GM12878 (cell line): Measurements from ENCODE around the gene PSAP. TPM values are rescaled to one million over a fixed set of nuclear protein-coding genes. Genes with fewer than 3 reads are reported as not detected.

Source experiments
- ATAC-seq: fragments of 200-7000 bp; cut with Tn5 transposase; 3 replicates; pipeline ENCODE4 v1.9.1; 2020; ENCODE audit warnings: mild to moderate bottlenecking, moderate library complexity
- BruUV-seq: library from RNA; stranded (reverse); fragments of 400-500 nt; replicated peaks from 2 replicates; lab custom pipeline; 2021; lab: Mats Ljungman, UMichigan
- CTCF ChIA-PET: fragments of 300-600 bp; sonication (Branson Sonifier 250); formaldehyde crosslinking; extraction: SDS; loops from one replicate; lab custom pipeline; 2021; ENCODE audit warnings: inconsistent platforms; lab: Yijun Ruan, JAX
- POLR2A ChIA-PET: fragments of 350-600 bp; formaldehyde crosslinking; extraction: SDS; loops from one replicate; lab custom pipeline; 2021; ENCODE audit warnings: inconsistent platforms; lab: Charles Lee
- RAD21 ChIA-PET: fragments of 300-600 bp; sonication (Branson Sonifier 250); formaldehyde crosslinking; loops from one replicate; lab custom pipeline; 2023; ENCODE audit warnings: antibody characterized with exemption; ENCODE audit not compliant: unreplicated experiment; lab: Charles Lee
- SMC1A ChIA-PET: fragments of 300-600 bp; sonication (Branson Sonifier 250); formaldehyde crosslinking; loops from one replicate; lab custom pipeline; 2023; ENCODE audit not compliant: unreplicated experiment, uncharacterized antibody; lab: Charles Lee
- DNase-seq: peaks from one replicate; pipeline ENCODE4 v3.0.0-alpha.2; 2011; ENCODE audit warnings: low read depth, low spot score
- FAIRE-seq: peaks from 3 replicates; lab custom pipeline; 2011; peaks lifted over from hg19 to GRCh38; lab: Jason Lieb, UNC
- H2AFZ ChIP-seq: 2 replicates; pipeline ENCODE4 v1.6.0; 2011; ENCODE audit warnings: low read depth, low read length, control low read depth; ENCODE audit not compliant: control insufficient read depth
- H3K27ac ChIP-seq: 2 replicates; pipeline ENCODE4 v1.5.1; 2011; ENCODE audit warnings: control low read depth; ENCODE audit not compliant: control insufficient read depth, insufficient read depth
- H3K27me3 ChIP-seq, 2 experiments: replicated peaks in 1 of 2; 2 replicates each; pipeline versions ENCODE4 v1.6.0 to v1.6.1; 2011; ENCODE audit warnings: low read length in 1 of 2; ENCODE audit not compliant: control insufficient read depth in 2 of 2, insufficient read depth in 2 of 2
- H3K36me3 ChIP-seq, 2 experiments: 2 replicates each; pipeline ENCODE4 v1.5.1; 2011; ENCODE audit warnings: low read length in 1 of 2; ENCODE audit not compliant: control insufficient read depth in 2 of 2, insufficient read depth in 2 of 2
- H3K4me1 ChIP-seq: 2 replicates; pipeline ENCODE4 v1.6.1; 2011; ENCODE audit warnings: mild to moderate bottlenecking, low read length, moderate library complexity, mixed read lengths; ENCODE audit not compliant: control insufficient read depth, insufficient read depth
- H3K4me2 ChIP-seq: 2 replicates; pipeline ENCODE4 v1.6.0; 2011; ENCODE audit warnings: control low read depth; ENCODE audit not compliant: control insufficient read depth, insufficient read depth
- H3K4me3 ChIP-seq: fragments of 200-600 bp; sonication (generic); 2 replicates; pipeline ENCODE4 v1.5.1; 2016
- H3K79me2 ChIP-seq: 2 replicates; pipeline ENCODE4 v1.6.0; 2011; ENCODE audit warnings: low read length; ENCODE audit not compliant: control insufficient read depth, insufficient read depth
- H3K9ac ChIP-seq: 2 replicates; pipeline ENCODE4 v1.8.0; 2011; ENCODE audit warnings: low read length, control low read depth, mixed read lengths; ENCODE audit not compliant: control insufficient read depth, insufficient read depth
- H3K9me3 ChIP-seq: replicated peaks from 3 replicates; pipeline ENCODE4 v1.5.1; 2011; ENCODE audit warnings: mild to moderate bottlenecking, low read length; ENCODE audit not compliant: control insufficient read depth, insufficient read depth
- H4K20me1 ChIP-seq: 2 replicates; pipeline ENCODE4 v1.6.0; 2011; ENCODE audit not compliant: control insufficient read depth, insufficient read depth
- BACH1 ChIP-seq: fragments of 450-650 bp; IDR thresholded peaks from 2 replicates; pipeline ENCODE4 v1.6.1; 2017; ENCODE audit warnings: mild to moderate bottlenecking, borderline replicate concordance
- BHLHE40 ChIP-seq, 2 experiments: fragments of 450-650 bp in 1 of 2; IDR thresholded peaks; 2 replicates each; pipeline ENCODE4 v1.6.1; 2011 to 2017; ENCODE audit warnings: low read depth in 2 of 2, borderline replicate concordance in 1 of 2, improper control_type of control experiment in 1 of 2, low read length in 1 of 2, mild to moderate bottlenecking in 1 of 2
- ESRRA ChIP-seq: IDR thresholded peaks from 2 replicates; pipeline ENCODE4 v1.6.1; 2012; ENCODE audit warnings: mild to moderate bottlenecking, low read length, improper control_type of control experiment
- KDM1A ChIP-seq: fragments of 200-600 bp; sonication (generic); IDR thresholded peaks from 2 replicates; pipeline ENCODE4 v1.6.1; 2016; ENCODE audit warnings: borderline replicate concordance
- MYB ChIP-seq: fragments of 150-350 bp; IDR thresholded peaks from 2 replicates; pipeline ENCODE4 v1.6.1; 2014; ENCODE audit warnings: mild to moderate bottlenecking, low read depth, low read length, borderline replicate concordance
- PML ChIP-seq: IDR thresholded peaks from 2 replicates; pipeline ENCODE4 v1.6.1; 2012; ENCODE audit warnings: low read length, inconsistent platforms
- POU2F2 ChIP-seq: IDR thresholded peaks from 3 replicates; pipeline ENCODE4 v1.6.1; 2011; ENCODE audit warnings: low read depth, mild to moderate bottlenecking, low read length, borderline replicate concordance
- RBBP5 ChIP-seq: fragments of 200-600 bp; sonication (generic); conservative IDR thresholded peaks from 2 replicates; pipeline ENCODE4 v1.6.1; 2016
- SUZ12 ChIP-seq: fragments of 200-600 bp; sonication (generic); IDR thresholded peaks from one replicate; pipeline ENCODE4 v1.6.1; 2018; ENCODE audit warnings: antibody characterized with exemption, mild to moderate bottlenecking; ENCODE audit not compliant: unreplicated experiment
- TBL1XR1 ChIP-seq: IDR thresholded peaks from 2 replicates; pipeline ENCODE4 v1.6.1; 2012; ENCODE audit warnings: low read depth, low read length, improper control_type of control experiment
- TCF12 ChIP-seq: IDR thresholded peaks from 2 replicates; pipeline ENCODE4 v1.6.1; 2011; ENCODE audit warnings: low read depth, mild to moderate bottlenecking, low read length
- YBX1 ChIP-seq: fragments of 450-650 bp; IDR thresholded peaks from 2 replicates; pipeline ENCODE4 v1.6.1; 2016; ENCODE audit warnings: antibody characterized with exemption
- ZSCAN29 ChIP-seq: fragments of 450-650 bp; IDR thresholded peaks from 2 replicates; pipeline ENCODE4 v1.6.1; 2017; ENCODE audit warnings: mild to moderate bottlenecking, moderate library complexity
- WGBS: methylation state at CpG from one replicate; pipeline ENCODE4 v1.1.6; 2016; ENCODE audit warnings: low lambda C conversion rate; ENCODE audit not compliant: insufficient replicate concordance, insufficient coverage; ENCODE audit errors: missing lambda C conversion rate; 5-methylcytosine and 5-hydroxymethylcytosine counted together
- in situ Hi-C: fragments of 300-500 bp; cut with MboI; formaldehyde crosslinking; loops from 9 replicates; pipeline ENCODE4 v1.14.3; 2018; ENCODE audit warnings: mixed read lengths
- intact Hi-C: fragments of 100-400 bp; cut with micrococcal nuclease; formaldehyde crosslinking; loops from one replicate; pipeline ENCODE4 v1.14.2; 2022; ENCODE audit not compliant: unreplicated experiment
- polyA plus RNA-seq, 11 experiments: library from polyadenylated mRNA; depleted of rRNA in 4 of 11; unstranded in 6 of 11; stranded (reverse) in 5 of 11; fragments of >200 nt; fragmentation: Nextera tagmentation in 4 of 11; fragmentation: Illumina TruSeq in 1 of 11; extraction: Ambion mirVana in 4 of 11; extraction: Trizol in 1 of 11; gene quantifications; 1 replicate in 1 of 11; 2 replicates in 10 of 11; pipeline versions ENCODE4 v1.2.1 to v1.2.3, GENCODE V29; 2011 to 2016; ENCODE audit warnings: inconsistent platforms in 2 of 11, missing spikeins in 2 of 11, low read depth in 1 of 11
- total RNA-seq, 4 experiments: library from RNA; depleted of rRNA in 3 of 4; stranded (reverse); fragments of >200 nt in 3 of 4; fragmentation: Illumina TruSeq in 1 of 4; extraction: Trizol in 1 of 4; gene quantifications; 2 replicates each; pipeline versions ENCODE4 v1.2.1 to v1.2.3, GENCODE V29; 2013 to 2021
- TF ChIP-seq, protein P1 (sequence below): fragments of 450-650 bp; conservative IDR thresholded peaks from 2 replicates; pipeline ENCODE4 v1.6.1; 2017; ENCODE audit warnings: mild to moderate bottlenecking, moderate library complexity
- TF ChIP-seq, protein P2 (sequence below): fragments of 450-650 bp; IDR thresholded peaks from 2 replicates; pipeline ENCODE4 v1.6.1; 2017; ENCODE audit warnings: low read depth, mild to moderate bottlenecking, moderate library complexity
- TF ChIP-seq, protein P3 (sequence below): fragments of 450-650 bp; IDR thresholded peaks from 2 replicates; pipeline ENCODE4 v1.6.1; 2017; ENCODE audit warnings: mild to moderate bottlenecking
- TF ChIP-seq, protein P4 (sequence below): IDR thresholded peaks from 2 replicates; pipeline ENCODE4 v1.6.1; 2011; ENCODE audit warnings: borderline replicate concordance, low read depth, mild to moderate bottlenecking, moderate library complexity, mixed read lengths, low read length; ENCODE audit not compliant: insufficient read depth; ENCODE audit errors: extremely low read length

The PSAP gene
- total and polyA plus RNA-seq, 10 of the 15 experiments (the other 5 are each of a cell fraction or from before 2014, with no cell fraction given) = 178 to 336 (median 286) TPM

DNA sequence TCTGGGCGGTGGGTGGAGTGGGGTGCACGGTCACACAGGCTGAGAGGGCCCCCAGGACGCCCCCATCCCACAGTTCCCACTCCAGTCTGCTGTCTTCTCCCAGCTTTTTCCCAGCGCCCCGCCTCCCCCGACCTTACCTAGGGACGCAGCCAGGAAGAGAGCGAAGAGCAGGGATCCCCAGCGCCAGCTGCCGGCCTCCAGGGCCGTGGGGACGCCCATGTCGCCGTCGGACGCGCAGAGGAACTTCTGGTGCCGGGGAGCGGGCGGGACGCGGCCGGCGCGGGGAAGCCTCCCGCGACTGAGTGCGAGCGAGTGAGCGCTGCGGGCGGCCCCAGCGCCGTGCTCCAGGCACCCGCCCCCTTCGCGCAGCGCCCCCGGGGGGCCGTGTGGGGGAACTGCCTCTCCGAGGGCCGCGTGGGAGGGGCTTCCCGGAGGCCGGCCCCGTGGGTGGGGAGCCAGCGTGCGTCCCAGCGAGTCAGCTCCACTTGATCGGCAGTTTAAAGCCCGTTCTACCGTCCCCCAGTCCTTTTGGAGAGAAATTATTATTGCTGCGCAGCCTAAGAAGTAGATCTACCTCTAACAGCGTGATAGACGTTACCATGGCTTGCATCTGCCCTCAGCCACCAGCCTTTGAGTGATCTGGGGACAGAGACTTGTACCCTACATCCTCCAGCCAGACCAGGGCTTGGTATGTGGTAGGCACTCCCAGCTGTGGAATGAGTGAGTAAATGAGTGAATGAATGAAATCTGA, 77.7 kb downstream of the PSAP start, which contains the start of gene VSIR:
TSS of gene VSIR (minus strand) at position 300 of the 751 bp plus-strand sequence. CDS start at position 219, 81 bp downstream.
- peak within 1 kb of the TSS; percentile 76 for H3K4me3 ChIP-seq
- FAIRE-seq = no peak
- H3K9me3 ChIP-seq = peaks cover 4% of the 10 kb centered on the region; the same call in 2 of the 3 replicates
- ATAC-seq = peak; percentile 73
- RAD21 ChIA-PET = interaction anchor here (0.8 to 3.6 kb wide), 14 partner anchors 9 to 395 kb away, joined by 3 to 29 read pairs (median 6); no protein-coding TSS in a partner anchor
- peak within 1 kb of the TSS; percentile 74 for H3K9ac ChIP-seq
- no peaks in the 10 kb centered on the region for H3K36me3 ChIP-seq
- 0% methylated on average over 35 of the region's 55 CpGs for WGBS
- H2AFZ ChIP-seq = peak within 1 kb of the TSS; percentile 66
- POLR2A ChIA-PET = interaction anchor here (0.6 to 3.2 kb wide), 11 partner anchors 16 to 1468 kb away, joined by 3 to 9 read pairs (median 3); partner anchors contain the start of gene PSAP
- DNase-seq = peak; percentile 51
- CTCF ChIA-PET = interaction anchor here (0.6 to 7.2 kb wide), 32 partner anchors 8 to 459 kb away, joined by 3 to 97 read pairs (median 3); no protein-coding TSS in a partner anchor
- in situ Hi-C loops (no loop called here), intact Hi-C loops (no loop called here)
- SMC1A ChIA-PET = interaction anchor here (0.7 to 3.6 kb wide), 17 partner anchors 9 to 459 kb away, joined by 3 to 22 read pairs (median 6); partner anchors contain the start of gene C10orf105
- no TSS peak for BruUV-seq
- H3K4me1 ChIP-seq = peaks cover 59% of the 10 kb centered on the region
- H3K79me2 ChIP-seq = peaks cover 19% of the 10 kb centered on the region
- no peaks in the 10 kb centered on the region for H4K20me1 ChIP-seq
- no peaks in the 10 kb centered on the region for H3K27me3 ChIP-seq
- peak within 1 kb of the TSS; percentile 99 for H3K4me2 ChIP-seq
- peak within 1 kb of the TSS; percentile 48 for H3K27ac ChIP-seq
- TF ChIP-seq TBL1XR1 = no peak
- TF ChIP-seq ZSCAN29 = no peak
- TF ChIP-seq KDM1A = no peak
- TF ChIP-seq, protein P1, sequence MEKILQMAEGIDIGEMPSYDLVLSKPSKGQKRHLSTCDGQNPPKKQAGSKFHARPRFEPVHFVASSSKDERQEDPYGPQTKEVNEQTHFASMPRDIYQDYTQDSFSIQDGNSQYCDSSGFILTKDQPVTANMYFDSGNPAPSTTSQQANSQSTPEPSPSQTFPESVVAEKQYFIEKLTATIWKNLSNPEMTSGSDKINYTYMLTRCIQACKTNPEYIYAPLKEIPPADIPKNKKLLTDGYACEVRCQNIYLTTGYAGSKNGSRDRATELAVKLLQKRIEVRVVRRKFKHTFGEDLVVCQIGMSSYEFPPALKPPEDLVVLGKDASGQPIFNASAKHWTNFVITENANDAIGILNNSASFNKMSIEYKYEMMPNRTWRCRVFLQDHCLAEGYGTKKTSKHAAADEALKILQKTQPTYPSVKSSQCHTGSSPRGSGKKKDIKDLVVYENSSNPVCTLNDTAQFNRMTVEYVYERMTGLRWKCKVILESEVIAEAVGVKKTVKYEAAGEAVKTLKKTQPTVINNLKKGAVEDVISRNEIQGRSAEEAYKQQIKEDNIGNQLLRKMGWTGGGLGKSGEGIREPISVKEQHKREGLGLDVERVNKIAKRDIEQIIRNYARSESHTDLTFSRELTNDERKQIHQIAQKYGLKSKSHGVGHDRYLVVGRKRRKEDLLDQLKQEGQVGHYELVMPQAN = peak; percentile 66
- no peak for TF ChIP-seq RBBP5
- no peak for TF ChIP-seq SUZ12
- no peak for TF ChIP-seq ESRRA
- TF ChIP-seq, protein P2, sequence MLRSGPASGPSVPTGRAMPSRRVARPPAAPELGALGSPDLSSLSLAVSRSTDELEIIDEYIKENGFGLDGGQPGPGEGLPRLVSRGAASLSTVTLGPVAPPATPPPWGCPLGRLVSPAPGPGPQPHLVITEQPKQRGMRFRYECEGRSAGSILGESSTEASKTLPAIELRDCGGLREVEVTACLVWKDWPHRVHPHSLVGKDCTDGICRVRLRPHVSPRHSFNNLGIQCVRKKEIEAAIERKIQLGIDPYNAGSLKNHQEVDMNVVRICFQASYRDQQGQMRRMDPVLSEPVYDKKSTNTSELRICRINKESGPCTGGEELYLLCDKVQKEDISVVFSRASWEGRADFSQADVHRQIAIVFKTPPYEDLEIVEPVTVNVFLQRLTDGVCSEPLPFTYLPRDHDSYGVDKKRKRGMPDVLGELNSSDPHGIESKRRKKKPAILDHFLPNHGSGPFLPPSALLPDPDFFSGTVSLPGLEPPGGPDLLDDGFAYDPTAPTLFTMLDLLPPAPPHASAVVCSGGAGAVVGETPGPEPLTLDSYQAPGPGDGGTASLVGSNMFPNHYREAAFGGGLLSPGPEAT = no peak
- TF ChIP-seq POU2F2 = peak; percentile 74; the same call in 2 of the 3 replicates
- no peak for TF ChIP-seq PML
- TF ChIP-seq MYB = no peak
- peak; percentile 73 to 83 for TF ChIP-seq BHLHE40 (IDR thresholded peaks at IDR 0.05; ENCODE audit: borderline replicate concordance in 1 of 2, low read depth in 2 of 2, low read length in 1 of 2)
- TF ChIP-seq YBX1 = no peak
- TF ChIP-seq, protein P3, sequence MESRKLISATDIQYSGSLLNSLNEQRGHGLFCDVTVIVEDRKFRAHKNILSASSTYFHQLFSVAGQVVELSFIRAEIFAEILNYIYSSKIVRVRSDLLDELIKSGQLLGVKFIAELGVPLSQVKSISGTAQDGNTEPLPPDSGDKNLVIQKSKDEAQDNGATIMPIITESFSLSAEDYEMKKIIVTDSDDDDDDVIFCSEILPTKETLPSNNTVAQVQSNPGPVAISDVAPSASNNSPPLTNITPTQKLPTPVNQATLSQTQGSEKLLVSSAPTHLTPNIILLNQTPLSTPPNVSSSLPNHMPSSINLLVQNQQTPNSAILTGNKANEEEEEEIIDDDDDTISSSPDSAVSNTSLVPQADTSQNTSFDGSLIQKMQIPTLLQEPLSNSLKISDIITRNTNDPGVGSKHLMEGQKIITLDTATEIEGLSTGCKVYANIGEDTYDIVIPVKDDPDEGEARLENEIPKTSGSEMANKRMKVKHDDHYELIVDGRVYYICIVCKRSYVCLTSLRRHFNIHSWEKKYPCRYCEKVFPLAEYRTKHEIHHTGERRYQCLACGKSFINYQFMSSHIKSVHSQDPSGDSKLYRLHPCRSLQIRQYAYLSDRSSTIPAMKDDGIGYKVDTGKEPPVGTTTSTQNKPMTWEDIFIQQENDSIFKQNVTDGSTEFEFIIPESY = no peak
- TF ChIP-seq, protein P4, sequence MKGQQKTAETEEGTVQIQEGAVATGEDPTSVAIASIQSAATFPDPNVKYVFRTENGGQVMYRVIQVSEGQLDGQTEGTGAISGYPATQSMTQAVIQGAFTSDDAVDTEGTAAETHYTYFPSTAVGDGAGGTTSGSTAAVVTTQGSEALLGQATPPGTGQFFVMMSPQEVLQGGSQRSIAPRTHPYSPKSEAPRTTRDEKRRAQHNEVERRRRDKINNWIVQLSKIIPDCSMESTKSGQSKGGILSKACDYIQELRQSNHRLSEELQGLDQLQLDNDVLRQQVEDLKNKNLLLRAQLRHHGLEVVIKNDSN = peak; percentile 22
- peak; percentile 88 for TF ChIP-seq BACH1
- TF ChIP-seq TCF12 = no peak
